HG03196 (cell line): ENCODE results near the gene TTC3.

Experiments
- ATAC-seq: cut with Tn5 transposase; IDR thresholded peaks from one replicate; pipeline ENCODE4 v1.9.1; 2021; ENCODE audit not compliant: unreplicated experiment

Gene TTC3

GRCh38 chr21:37244501-37245095 is 171.5 kb downstream of the TTC3 start:
- ATAC-seq, result no peak

GRCh38 chr21:37245151-37245550 is 172.1 kb downstream of the TTC3 start:
- no peak for ATAC-seq

GRCh38 chr21:37248298-37248697 is 175.2 kb downstream of the TTC3 start:
- ATAC-seq, result no peak

- no peak for ATAC-seq
These were observed 176.3 kb downstream of the TTC3 start for GRCh38 chr21:37249112-37249904.

GRCh38 chr21:37251294-37251634 is 178.2 kb downstream of the TTC3 start:
- ATAC-seq, result no peak
